ENCODE measurements around the gene C13orf46. TPM values are rescaled to one million over a fixed set of nuclear protein-coding genes. Genes with fewer than 3 reads are reported as not detected.

Gene C13orf46
- total and polyA plus RNA-seq, 10 of the 15 experiments (the other 5 are each of a cell fraction or from before 2014, with no cell fraction given) = 0.01 to 0.18 (median 0.09) TPM; not detected in 6

GRCh38 chr13:114000151-114001040, 26.5 kb upstream of the C13orf46 start:
- Histone ChIP-seq H3K9ac (ENCODE audit: control insufficient read depth, insufficient read depth, low read length) (no peak overlapping the region), H3K27ac (ENCODE audit: control insufficient read depth, insufficient read depth) (no peak overlapping the region), H2AFZ (ENCODE audit: control insufficient read depth, low read depth, low read length) (no peak overlapping the region), H3K27me3 (replicated peaks in 1 of 2; ENCODE audit: control insufficient read depth in 2 of 2, insufficient read depth in 2 of 2, low read length in 1 of 2) (no peaks in the 10 kb centered on the region), H3K4me2 (ENCODE audit: control insufficient read depth, insufficient read depth) (no peak overlapping the region), H3K79me2 (ENCODE audit: control insufficient read depth, insufficient read depth, low read length) (no peaks in the 10 kb centered on the region), H3K36me3 (ENCODE audit: control insufficient read depth in 2 of 2, insufficient read depth in 2 of 2, low read length in 1 of 2) (peaks cover 0 to 2% of the 10 kb centered on the region in 2 experiments; a peak in 2 of 4 replicates), H4K20me1 (ENCODE audit: control insufficient read depth, insufficient read depth) (no peaks in the 10 kb centered on the region), H3K9me3 (replicated peaks; ENCODE audit: control insufficient read depth, insufficient read depth, low read length) (no peaks in the 10 kb centered on the region), H3K4me1 (ENCODE audit: control insufficient read depth, insufficient read depth, low read length) (no peaks in the 10 kb centered on the region), H3K4me3 (no peak overlapping the region)
- intact Hi-C loops (cut with micrococcal nuclease; ENCODE audit: unreplicated experiment) (no loop called here), in situ Hi-C loops (cut with MboI) (no loop called here)
- WGBS (ENCODE audit: insufficient coverage, insufficient replicate concordance, low lambda C conversion rate, missing lambda C conversion rate) = 87% methylated on average over 26 of the region's 26 CpGs
- BruUV-seq (replicated peaks) = no TSS peak
- DNase-seq (ENCODE audit: low read depth, low spot score) (no peak), ATAC-seq (no peak), FAIRE-seq (no peak)
- ChIA-PET RAD21 (ENCODE audit: unreplicated experiment) (no interaction called here), CTCF (no interaction called here), POLR2A (no interaction called here), SMC1A (ENCODE audit: uncharacterized antibody, unreplicated experiment) (no interaction called here)
- no peak for TF ChIP-seq CREM (IDR thresholded peaks at IDR 0.05; ENCODE audit: low read depth)
- TF ChIP-seq EGR1 (IDR thresholded peaks at IDR 0.05; ENCODE audit: borderline replicate concordance in 1 of 2, low read depth in 2 of 2, low read length in 2 of 2) = no peak
- no peak for TF ChIP-seq TCF3 (IDR thresholded peaks at IDR 0.05; ENCODE audit: borderline replicate concordance, insufficient read depth, low read depth, low read length)
- TF ChIP-seq CHD1 (IDR thresholded peaks at IDR 0.05; ENCODE audit: low read depth, low read length) = no peak
- no peak for TF ChIP-seq NFIC (IDR thresholded peaks at IDR 0.05; ENCODE audit: low read depth, low read length)
- no peak for TF ChIP-seq RCOR1 (conservative IDR thresholded peaks at IDR 0.05; ENCODE audit: low read depth, low read length)
- no peak for TF ChIP-seq REST (IDR thresholded peaks at IDR 0.05; ENCODE audit: low read depth, low read length)
- no peak for TF ChIP-seq HCFC1 (IDR thresholded peaks at IDR 0.05; ENCODE audit: low read length)
- no peak for TF ChIP-seq ZBED1 (IDR thresholded peaks at IDR 0.05; ENCODE audit: borderline replicate concordance)
